ENCODE measurements around the gene SPATA31D1. TPM values are rescaled to one million over a fixed set of nuclear protein-coding genes. Genes with fewer than 3 reads are reported as not detected.

The SPATA31D1 gene
- total RNA-seq, 1 experiment from 2014 or later, result not detected

DNA sequence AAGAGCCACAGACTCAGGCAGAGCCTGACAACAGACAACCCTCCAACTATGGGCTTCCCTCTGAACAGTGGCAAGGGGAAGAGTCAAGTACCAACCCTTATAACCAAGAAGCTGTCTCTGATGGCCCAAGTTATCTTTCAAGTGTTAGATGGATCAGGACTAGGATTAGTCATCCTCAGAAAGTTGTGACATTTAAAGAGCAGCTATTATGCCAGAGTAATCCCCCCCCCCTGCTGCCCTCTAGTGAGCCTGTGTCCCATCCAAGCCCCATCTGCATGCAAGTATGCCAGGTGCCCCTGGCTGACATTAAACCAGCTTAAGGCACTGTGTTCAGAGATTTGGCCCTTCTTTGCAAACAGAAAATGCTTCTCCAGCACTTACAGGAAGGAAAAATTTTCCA is 16.8 kb upstream of the SPATA31D1 start:
- no peak overlapping the region for H3K27ac ChIP-seq (ENCODE audit: low read depth, low read length, poor library complexity, severe bottlenecking)
- no peak overlapping the region for H3K4me3 ChIP-seq (ENCODE audit: low read depth, low read length, poor library complexity, severe bottlenecking)
- H3K36me3 ChIP-seq (ENCODE audit: insufficient read depth, low read length, poor library complexity, severe bottlenecking), result no peaks in the 10 kb centered on the region
- ChIA-PET POLR2A (ENCODE audit: low non-redundant PET) (no interaction called here), CTCF (no interaction called here)
- no peak for DNase-seq (ENCODE audit: low spot score)
- no peaks in the 10 kb centered on the region for H3K9me3 ChIP-seq (ENCODE audit: low read depth, low read length, poor library complexity, severe bottlenecking)
- TF ChIP-seq, protein P1, sequence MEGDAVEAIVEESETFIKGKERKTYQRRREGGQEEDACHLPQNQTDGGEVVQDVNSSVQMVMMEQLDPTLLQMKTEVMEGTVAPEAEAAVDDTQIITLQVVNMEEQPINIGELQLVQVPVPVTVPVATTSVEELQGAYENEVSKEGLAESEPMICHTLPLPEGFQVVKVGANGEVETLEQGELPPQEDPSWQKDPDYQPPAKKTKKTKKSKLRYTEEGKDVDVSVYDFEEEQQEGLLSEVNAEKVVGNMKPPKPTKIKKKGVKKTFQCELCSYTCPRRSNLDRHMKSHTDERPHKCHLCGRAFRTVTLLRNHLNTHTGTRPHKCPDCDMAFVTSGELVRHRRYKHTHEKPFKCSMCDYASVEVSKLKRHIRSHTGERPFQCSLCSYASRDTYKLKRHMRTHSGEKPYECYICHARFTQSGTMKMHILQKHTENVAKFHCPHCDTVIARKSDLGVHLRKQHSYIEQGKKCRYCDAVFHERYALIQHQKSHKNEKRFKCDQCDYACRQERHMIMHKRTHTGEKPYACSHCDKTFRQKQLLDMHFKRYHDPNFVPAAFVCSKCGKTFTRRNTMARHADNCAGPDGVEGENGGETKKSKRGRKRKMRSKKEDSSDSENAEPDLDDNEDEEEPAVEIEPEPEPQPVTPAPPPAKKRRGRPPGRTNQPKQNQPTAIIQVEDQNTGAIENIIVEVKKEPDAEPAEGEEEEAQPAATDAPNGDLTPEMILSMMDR (conservative IDR thresholded peaks at IDR 0.05; ENCODE audit: low read depth, low read length), result no peak
- TF ChIP-seq EZH2 (IDR thresholded peaks at IDR 0.05; ENCODE audit: borderline replicate concordance, low read depth, low read length, poor library complexity, severe bottlenecking), result no peak
- H3K4me1 ChIP-seq (ENCODE audit: insufficient read depth, low read length, poor library complexity, severe bottlenecking), result no peaks in the 10 kb centered on the region
- no peaks in the 10 kb centered on the region for H3K27me3 ChIP-seq (replicated peaks; ENCODE audit: insufficient read depth, low read depth, low read length, poor library complexity)
- BruUV-seq (replicated peaks), result no TSS peak
- intact Hi-C loops (cut with micrococcal nuclease; ENCODE audit: unreplicated experiment), result no loop called here

DNA sequence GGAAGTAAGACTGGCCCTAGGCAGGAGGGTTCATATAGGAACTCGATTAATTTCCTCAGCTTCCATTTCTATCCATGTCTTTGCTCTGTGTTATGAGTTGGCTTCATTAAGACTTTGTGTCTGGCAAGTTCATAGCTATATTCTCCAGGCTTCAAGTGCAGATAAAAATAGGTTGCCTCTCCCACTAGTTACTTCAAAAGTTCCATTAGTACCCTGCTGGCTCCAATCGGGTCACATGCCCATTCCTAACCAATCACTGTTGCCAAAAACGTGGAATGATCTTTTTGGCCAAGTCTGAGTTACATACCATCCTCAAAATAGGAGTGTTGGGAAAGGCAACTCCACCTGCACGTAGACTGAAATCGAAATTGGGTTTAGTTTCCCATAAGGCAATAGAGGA is 13.8 kb upstream of the SPATA31D1 start:
- BruUV-seq (replicated peaks), result no TSS peak
- intact Hi-C loops (cut with micrococcal nuclease; ENCODE audit: unreplicated experiment), result no loop called here
- DNase-seq (ENCODE audit: low spot score), result no peak
- no peaks in the 10 kb centered on the region for H3K4me1 ChIP-seq (ENCODE audit: insufficient read depth, low read length, poor library complexity, severe bottlenecking)
- no peak overlapping the region for H3K4me3 ChIP-seq (ENCODE audit: low read depth, low read length, poor library complexity, severe bottlenecking)
- no peaks in the 10 kb centered on the region for H3K36me3 ChIP-seq (ENCODE audit: insufficient read depth, low read length, poor library complexity, severe bottlenecking)
- no peaks in the 10 kb centered on the region for H3K27me3 ChIP-seq (replicated peaks; ENCODE audit: insufficient read depth, low read depth, low read length, poor library complexity)
- no peaks in the 10 kb centered on the region for H3K9me3 ChIP-seq (ENCODE audit: low read depth, low read length, poor library complexity, severe bottlenecking)
- POLR2A ChIA-PET (ENCODE audit: low non-redundant PET), result no interaction called here
- H3K27ac ChIP-seq (ENCODE audit: low read depth, low read length, poor library complexity, severe bottlenecking), result no peak overlapping the region
- TF ChIP-seq EZH2 (IDR thresholded peaks at IDR 0.05; ENCODE audit: borderline replicate concordance, low read depth, low read length, poor library complexity, severe bottlenecking), result no peak
- TF ChIP-seq, protein P1 (conservative IDR thresholded peaks at IDR 0.05; ENCODE audit: low read depth, low read length), result no peak
- CTCF ChIA-PET, result no interaction called here

DNA sequence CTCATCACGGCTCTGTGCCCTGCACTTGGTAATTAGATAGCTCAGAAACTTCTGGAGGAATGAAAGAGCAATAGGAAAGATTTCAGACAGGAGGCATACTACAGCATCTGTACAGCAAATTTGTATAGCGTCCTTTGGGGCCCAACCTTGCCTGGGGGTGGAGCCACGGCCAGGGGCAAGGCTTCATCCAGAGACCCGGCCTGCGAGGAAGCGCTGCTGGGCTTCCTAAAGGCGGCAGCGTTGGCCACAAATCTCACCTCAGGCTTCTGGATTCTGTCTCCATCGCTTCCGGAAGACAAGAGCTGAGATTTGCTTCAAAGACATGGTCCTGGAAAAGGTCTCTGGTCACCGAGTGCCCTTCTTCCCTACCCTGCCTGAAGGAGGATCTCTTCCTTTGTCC is 12.2 kb upstream of the SPATA31D1 start:
- intact Hi-C loops (cut with micrococcal nuclease; ENCODE audit: unreplicated experiment), result no loop called here
- Histone ChIP-seq H3K4me3 (ENCODE audit: low read depth, low read length, poor library complexity, severe bottlenecking) (no peak overlapping the region), H3K4me1 (ENCODE audit: insufficient read depth, low read length, poor library complexity, severe bottlenecking) (no peaks in the 10 kb centered on the region), H3K27ac (ENCODE audit: low read depth, low read length, poor library complexity, severe bottlenecking) (no peak overlapping the region), H3K9me3 (ENCODE audit: low read depth, low read length, poor library complexity, severe bottlenecking) (no peaks in the 10 kb centered on the region), H3K36me3 (ENCODE audit: insufficient read depth, low read length, poor library complexity, severe bottlenecking) (no peaks in the 10 kb centered on the region), H3K27me3 (replicated peaks; ENCODE audit: insufficient read depth, low read depth, low read length, poor library complexity) (no peaks in the 10 kb centered on the region)
- TF ChIP-seq, protein P1 (conservative IDR thresholded peaks at IDR 0.05; ENCODE audit: low read depth, low read length), result no peak
- no peak for TF ChIP-seq EZH2 (IDR thresholded peaks at IDR 0.05; ENCODE audit: borderline replicate concordance, low read depth, low read length, poor library complexity, severe bottlenecking)
- ChIA-PET POLR2A (ENCODE audit: low non-redundant PET) (no interaction called here), CTCF (no interaction called here)
- no peak for DNase-seq (ENCODE audit: low spot score)
- BruUV-seq (replicated peaks), result no TSS peak

Measured in A673 (cell line).